ENCODE data around the gene FKBP1A.
A peak's percentile ranks its signal among the peaks of the same experiment; 100 is the strongest.

The FKBP1A gene

GRCh38 chr20:1331801-1332453 lies 60.9 kb downstream of the FKBP1A start:
- DNase-seq (ENCODE audit: low spot score) = no peak

GRCh38 chr20:1331101-1331500 lies 61.8 kb downstream of the FKBP1A start:
- no peak for DNase-seq (ENCODE audit: low spot score)

- peak; percentile 11 for DNase-seq (ENCODE audit: low spot score)
These were observed 62.6 kb downstream of the FKBP1A start for GRCh38 chr20:1330075-1330830.

GRCh38 chr20:1328680-1329330 lies 64.0 kb downstream of the FKBP1A start, which contains the start of gene SDCBP2:
TSS of gene SDCBP2 (minus strand) at chr20:1329139. CDS start at chr20:1320416, 8,723 bp downstream.
- DNase-seq (ENCODE audit: low spot score) = no peak

- DNase-seq (ENCODE audit: low spot score) = no peak
These were observed 64.8 kb downstream of the FKBP1A start for GRCh38 chr20:1327827-1328679.

GRCh38 chr20:1327241-1327653 lies 65.6 kb downstream of the FKBP1A start:
- no peak for DNase-seq (ENCODE audit: low spot score)

GRCh38 chr20:1326031-1326930 lies 66.6 kb downstream of the FKBP1A start:
- no peak for DNase-seq (ENCODE audit: low spot score)

- DNase-seq (ENCODE audit: low spot score) = peak; percentile 99
These were observed 67.5 kb downstream of the FKBP1A start for GRCh38 chr20:1325173-1326030.

- no peak for DNase-seq (ENCODE audit: low spot score)
These were observed 68.2 kb downstream of the FKBP1A start for GRCh38 chr20:1324598-1325172.

- no peak for DNase-seq (ENCODE audit: low spot score)
These were observed 68.8 kb downstream of the FKBP1A start for GRCh38 chr20:1323830-1324597.

- no peak for DNase-seq (ENCODE audit: low spot score)
These were observed 69.6 kb downstream of the FKBP1A start for GRCh38 chr20:1323256-1323655.

- no peak for DNase-seq (ENCODE audit: low spot score)
These were observed 70.2 kb downstream of the FKBP1A start for GRCh38 chr20:1322511-1323245.

GRCh38 chr20:1321654-1321939 lies 71.3 kb downstream of the FKBP1A start:
- DNase-seq (ENCODE audit: low spot score) = no peak

- DNase-seq (ENCODE audit: low spot score) = no peak
These were observed 71.8 kb downstream of the FKBP1A start for GRCh38 chr20:1320902-1321653.

GRCh38 chr20:1320016-1320415 lies 72.8 kb downstream of the FKBP1A start:
- DNase-seq (ENCODE audit: low spot score) = no peak

- DNase-seq (ENCODE audit: low spot score) = no peak
These were observed 73.4 kb downstream of the FKBP1A start for GRCh38 chr20:1319462-1319861.

GRCh38 chr20:1319051-1319450 lies 73.8 kb downstream of the FKBP1A start:
- no peak for DNase-seq (ENCODE audit: low spot score)
